Transverse colon (tissue), 4 donors: ENCODE results near the gene HTR2B. TPM values are rescaled to one million over a fixed set of nuclear protein-coding genes. Genes with fewer than 3 reads are reported as not detected.

Experiments used
- DNase-seq: peaks from one replicate; pipeline ENCODE4 v3.0.0-alpha.2; 2019
- H3K27ac ChIP-seq, 4 donors: fragments of 200-600 bp; sonication (generic); 2 replicates each; pipeline ENCODE4 v1.5.1; 2016 to 2018; ENCODE audit warnings: inconsistent platforms in 4 of 4
- H3K27me3 ChIP-seq: fragments of 200-600 bp; sonication (generic); 2 replicates; pipeline ENCODE4 v1.5.1; 2017; ENCODE audit warnings: inconsistent platforms
- H3K36me3 ChIP-seq, 4 donors: fragments of 200-600 bp; sonication (generic); 2 replicates each; pipeline ENCODE4 v1.5.1; 2017 to 2019; ENCODE audit warnings: inconsistent platforms in 4 of 4
- H3K4me1 ChIP-seq, 4 donors: fragments of 200-600 bp; sonication (generic); 2 replicates each; pipeline ENCODE4 v1.5.1; 2017 to 2020; ENCODE audit warnings: inconsistent platforms in 4 of 4
- H3K4me3 ChIP-seq, 4 donors: fragments of 200-600 bp; sonication (generic); 1 replicate in 1 of 4; 2 replicates in 3 of 4; pipeline versions ENCODE4 v1.5.1 to v1.6.1; 2017 to 2019; ENCODE audit warnings: inconsistent platforms in 4 of 4
- H3K9me3 ChIP-seq, 2 donors: fragments of 200-600 bp; sonication (generic); 2 replicates each; pipeline ENCODE4 v1.5.1; 2017 to 2019; ENCODE audit warnings: inconsistent platforms in 2 of 2
- CTCF ChIP-seq, 5 experiments: fragments of 200-600 bp in 3 of 5; fragments of 450-650 bp in 2 of 5; sonication (generic) in 3 of 5; IDR thresholded peaks; 1 replicate in 2 of 5; 2 replicates in 3 of 5; pipeline ENCODE4 v1.5.1; 2016 to 2017; ENCODE audit warnings: antibody characterized with exemption in 5 of 5, inconsistent platforms in 3 of 5, mild to moderate bottlenecking in 2 of 5, moderate library complexity in 1 of 5
- EP300 ChIP-seq: sonication (generic); formaldehyde crosslinking; IDR thresholded peaks from one replicate; pipeline ENCODE4 v1.6.1; 2017; ENCODE audit warnings: antibody characterized with exemption, low read depth
- POLR2A ChIP-seq: fragments of 450-650 bp; IDR thresholded peaks from one replicate; pipeline ENCODE4 v1.6.1; 2016; ENCODE audit warnings: antibody characterized with exemption, mild to moderate bottlenecking, moderate library complexity
- POLR2AphosphoS5 ChIP-seq, 3 donors: sonication (generic); formaldehyde crosslinking; IDR thresholded peaks; one replicate each; pipeline ENCODE4 v1.6.1; 2016; ENCODE audit warnings: antibody characterized with exemption in 3 of 3
- WGBS, 2 donors: methylation state at CpG; one replicate each; pipeline ENCODE4 v1.1.5; 2018; ENCODE audit warnings: low coverage in 1 of 2; 5-methylcytosine and 5-hydroxymethylcytosine counted together
- in situ Hi-C, 4 donors: fragments of 200-750 bp; cut with MboI; loops; one replicate each; pipeline versions ENCODE4 v1.15.0 to v1.15.1; 2017; ENCODE audit warnings: low sequenced_read_pairs in 3 of 4, low pct_ligation_motif_present in 1 of 4, low pct_unique_long_range_greater_than_20kb in 1 of 4
- intact Hi-C: fragments of 100-400 bp; cut with DNase I; formaldehyde crosslinking; loops from one replicate; pipeline ENCODE4 v1.15.1; 2023; ENCODE audit warnings: low total_unique reads
- total RNA-seq, 4 donors: library from RNA; depleted of rRNA; stranded (reverse); fragments of >200 nt; gene quantifications; one replicate each; pipeline ENCODE4 v1.1.0, GENCODE V29; 2016

Gene HTR2B
- total RNA-seq = 1 to 10 TPM in 1 of 4 donors, under 1 TPM in 2, not detected in 1; 0.40 to 6.2 (median 0.82) TPM

GRCh38 chr2:231124838-231125568 lies at the start of gene HTR2B:
HTR2B (minus strand) TSS chr2:231125042; CDS start chr2:231123764, 1,278 bp downstream.
- Histone ChIP-seq H3K27me3 (no peaks in the 10 kb centered on the region), H3K4me1 (peaks cover 0 to 11% (median 2%) of the 10 kb centered on the region in 4 donors), H3K9me3 (no peaks in the 10 kb centered on the region), H3K4me3 (no peak within 1 kb of the TSS), H3K27ac (peak within 1 kb of the TSS; percentile 3 to 75 (median 41)), H3K36me3 (no peaks in the 10 kb centered on the region)
- WGBS, 2 donors = 63 to 67% methylated on average over 5 of the region's 5 CpGs
- no peak for TF ChIP-seq POLR2AphosphoS5 (IDR thresholded peaks at IDR 0.05)
- TF ChIP-seq POLR2A = no peak
- in situ Hi-C loops (loop anchor here in 1 of 4 donors (25.0 kb wide), 1 partner anchor 287 kb away; no protein-coding TSS in a partner anchor), intact Hi-C loops (no loop called here)
- DNase-seq = no peak

- DNase-seq = no peak
- intact Hi-C loops (no loop called here), in situ Hi-C loops (no loop called here)
- no peak overlapping the region for H3K27ac ChIP-seq
- TF ChIP-seq EP300 = no peak
- no peak for TF ChIP-seq POLR2A
- H3K36me3 ChIP-seq = peaks cover 0 to 23% (median 6%) of the 10 kb centered on the region in 4 donors
- WGBS, 2 donors = 54 to 62% methylated on average over 2 of the region's 2 CpGs
- peaks cover 0 to 10% (median 0%) of the 10 kb centered on the region in 4 donors for H3K4me1 ChIP-seq
- no peaks in the 10 kb centered on the region for H3K27me3 ChIP-seq
- H3K4me3 ChIP-seq = no peak overlapping the region
- no peaks in the 10 kb centered on the region for H3K9me3 ChIP-seq
Observed at GRCh38 chr2:231174211-231174651, 49.4 kb upstream of the HTR2B start.

- in situ Hi-C loops = no loop called here
- intact Hi-C loops = no loop called here
- no peak for DNase-seq
- Histone ChIP-seq H3K36me3 (peaks cover 0 to 43% (median 6%) of the 10 kb centered on the region in 4 donors), H3K9me3 (no peaks in the 10 kb centered on the region), H3K4me3 (no peak overlapping the region), H3K4me1 (peaks cover 0 to 2% (median 0%) of the 10 kb centered on the region in 4 donors), H3K27ac (no peak overlapping the region), H3K27me3 (no peaks in the 10 kb centered on the region)
- TF ChIP-seq CTCF (IDR thresholded peaks at IDR 0.05) = no peak
- no peak for TF ChIP-seq EP300
- no peak for TF ChIP-seq POLR2A
- TF ChIP-seq POLR2AphosphoS5 (IDR thresholded peaks at IDR 0.05) = no peak
- 93 to 100% methylated on average over 3 of the region's 3 CpGs for WGBS, 2 donors
Observed at GRCh38 chr2:231172025-231172424, 47.2 kb upstream of the HTR2B start.

- Histone ChIP-seq H3K27me3 (no peaks in the 10 kb centered on the region), H3K27ac (no peak overlapping the region), H3K9me3 (no peaks in the 10 kb centered on the region), H3K4me1 (no peaks in the 10 kb centered on the region), H3K4me3 (no peak overlapping the region), H3K36me3 (peaks cover 0 to 62% (median 13%) of the 10 kb centered on the region in 4 donors)
- 73 to 75% methylated on average over 1 of the region's 1 CpG for WGBS, 2 donors
- in situ Hi-C loops (no loop called here), intact Hi-C loops (no loop called here)
- TF ChIP-seq POLR2AphosphoS5 (IDR thresholded peaks at IDR 0.05) (no peak), CTCF (IDR thresholded peaks at IDR 0.05) (no peak), EP300 (no peak), POLR2A (no peak)
- DNase-seq = no peak
Observed at GRCh38 chr2:231170055-231170454, 45.2 kb upstream of the HTR2B start.

GRCh38 chr2:231169488-231169887 lies 44.6 kb upstream of the HTR2B start:
- TF ChIP-seq POLR2A (no peak), CTCF (IDR thresholded peaks at IDR 0.05) (no peak), EP300 (no peak), POLR2AphosphoS5 (IDR thresholded peaks at IDR 0.05) (no peak)
- intact Hi-C loops = no loop called here
- H3K9me3 ChIP-seq = no peaks in the 10 kb centered on the region
- no peak for DNase-seq
- H3K27ac ChIP-seq = peak overlapping the region in 1 of 4 donors; percentile 5
- 84 to 85% methylated on average over 3 of the region's 3 CpGs for WGBS, 2 donors
- peaks cover 0 to 59% (median 15%) of the 10 kb centered on the region in 4 donors for H3K36me3 ChIP-seq
- no peak overlapping the region for H3K4me3 ChIP-seq
- H3K27me3 ChIP-seq = no peaks in the 10 kb centered on the region
- in situ Hi-C loops = no loop called here
- H3K4me1 ChIP-seq = no peaks in the 10 kb centered on the region
